ENCODE results near the gene CDC20. TPM values are rescaled to one million over a fixed set of nuclear protein-coding genes. Genes with fewer than 3 reads are reported as not detected.

Gene CDC20
- polyA plus RNA-seq, 1 of the 3 experiments (the other 2 are of a cell fraction), result 82.7 TPM

DNA sequence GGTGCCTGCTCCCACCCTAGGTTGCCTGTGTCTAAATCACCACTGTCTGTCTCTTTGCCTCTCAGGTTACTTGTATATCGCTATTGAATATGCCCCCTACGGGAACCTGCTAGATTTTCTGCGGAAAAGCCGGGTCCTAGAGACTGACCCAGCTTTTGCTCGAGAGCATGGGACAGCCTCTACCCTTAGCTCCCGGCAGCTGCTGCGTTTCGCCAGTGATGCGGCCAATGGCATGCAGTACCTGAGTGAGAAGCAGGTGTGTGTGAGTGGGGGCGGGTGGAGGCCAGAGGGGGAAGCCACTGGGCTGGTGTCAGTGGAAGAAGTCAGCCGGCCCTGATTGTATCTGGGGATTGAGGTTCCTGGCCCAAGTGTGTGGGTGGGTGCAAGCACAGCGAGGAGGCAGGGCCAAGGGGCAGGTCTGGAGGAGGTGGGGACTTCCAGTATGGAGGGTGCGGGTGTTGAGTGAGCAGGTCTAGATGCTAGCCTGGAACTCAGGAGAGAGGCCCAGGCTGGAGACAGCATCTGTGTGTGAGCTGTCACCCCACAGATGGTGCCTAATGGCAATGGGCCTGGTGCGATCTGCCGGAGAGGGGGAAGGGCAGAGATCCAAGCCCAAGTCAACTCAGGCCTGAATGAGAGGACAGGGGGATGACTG, 40.8 kb upstream of the CDC20 start:
- Histone ChIP-seq H3K27me3 (ENCODE audit: insufficient read depth) (no peaks in the 10 kb centered on the region), H4K20me1 (ENCODE audit: insufficient read depth) (no peaks in the 10 kb centered on the region), H3K36me3 (replicated peaks in 1 of 2; ENCODE audit: control insufficient read depth in 1 of 2, insufficient read depth in 2 of 2, low read length in 1 of 2) (no peaks in the 10 kb centered on the region), H3K9ac (no peak overlapping the region), H3K9me3 (no peaks in the 10 kb centered on the region), H3K4me1 (ENCODE audit: control insufficient read depth in 1 of 2, insufficient read depth in 2 of 2, low read depth in 1 of 2, low read length in 1 of 2) (no peaks in the 10 kb centered on the region), H3K4me3 (ENCODE audit: low read depth in 2 of 2, low read length in 1 of 2) (no peak overlapping the region), H3K4me2 (no peak overlapping the region), H2AFZ (ENCODE audit: low read depth) (no peak overlapping the region), H3K9me2 (no peaks in the 10 kb centered on the region), H3K27ac (ENCODE audit: low read depth in 2 of 2, low read length in 1 of 2) (no peak overlapping the region), H3K79me2 (ENCODE audit: insufficient read depth) (no peaks in the 10 kb centered on the region), H3F3A (replicated peaks; ENCODE audit: insufficient read depth) (no peaks in the 10 kb centered on the region)
- no peak for DNase-seq
- TF ChIP-seq FOXJ3 (CRISPR knock-in tag; IDR thresholded peaks at IDR 0.05) (no peak), FOSL2 (IDR thresholded peaks at IDR 0.05; ENCODE audit: borderline replicate concordance, low read depth) (no peak), FOXM1 (IDR thresholded peaks at IDR 0.05; ENCODE audit: low read depth) (no peak), POLR2AphosphoS5 (IDR thresholded peaks at IDR 0.05; ENCODE audit: low read depth, low read length) (no peak), NRF1 (IDR thresholded peaks at IDR 0.05; ENCODE audit: low read depth, low read length) (no peak), RCOR1 (IDR thresholded peaks at IDR 0.05; ENCODE audit: low read length) (no peak), TAF1 (IDR thresholded peaks at IDR 0.05; ENCODE audit: borderline replicate concordance, low read depth, low read length) (no peak), RXRA (IDR thresholded peaks at IDR 0.05; ENCODE audit: borderline replicate concordance, low read depth) (no peak), GATA2 (CRISPR knock-in tag; IDR thresholded peaks at IDR 0.05) (no peak), YY1 (IDR thresholded peaks at IDR 0.05; ENCODE audit: low read depth) (no peak), SMC3 (IDR thresholded peaks at IDR 0.05; ENCODE audit: low read depth, low read length) (no peak), CHD2 (IDR thresholded peaks at IDR 0.05; ENCODE audit: low read length, partially characterized antibody) (no peak), SIN3A (IDR thresholded peaks at IDR 0.05; ENCODE audit: borderline replicate concordance, low read depth, low read length) (no peak)
- TF ChIP-seq, protein P1, sequence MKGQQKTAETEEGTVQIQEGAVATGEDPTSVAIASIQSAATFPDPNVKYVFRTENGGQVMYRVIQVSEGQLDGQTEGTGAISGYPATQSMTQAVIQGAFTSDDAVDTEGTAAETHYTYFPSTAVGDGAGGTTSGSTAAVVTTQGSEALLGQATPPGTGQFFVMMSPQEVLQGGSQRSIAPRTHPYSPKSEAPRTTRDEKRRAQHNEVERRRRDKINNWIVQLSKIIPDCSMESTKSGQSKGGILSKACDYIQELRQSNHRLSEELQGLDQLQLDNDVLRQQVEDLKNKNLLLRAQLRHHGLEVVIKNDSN (IDR thresholded peaks at IDR 0.05; ENCODE audit: borderline replicate concordance, low read depth), result no peak
- TF ChIP-seq, protein P2, sequence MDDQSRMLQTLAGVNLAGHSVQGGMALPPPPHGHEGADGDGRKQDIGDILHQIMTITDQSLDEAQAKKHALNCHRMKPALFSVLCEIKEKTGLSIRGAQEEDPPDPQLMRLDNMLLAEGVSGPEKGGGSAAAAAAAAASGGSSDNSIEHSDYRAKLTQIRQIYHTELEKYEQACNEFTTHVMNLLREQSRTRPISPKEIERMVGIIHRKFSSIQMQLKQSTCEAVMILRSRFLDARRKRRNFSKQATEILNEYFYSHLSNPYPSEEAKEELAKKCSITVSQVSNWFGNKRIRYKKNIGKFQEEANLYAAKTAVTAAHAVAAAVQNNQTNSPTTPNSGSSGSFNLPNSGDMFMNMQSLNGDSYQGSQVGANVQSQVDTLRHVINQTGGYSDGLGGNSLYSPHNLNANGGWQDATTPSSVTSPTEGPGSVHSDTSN (IDR thresholded peaks at IDR 0.05), result no peak
- TF ChIP-seq, protein P3, sequence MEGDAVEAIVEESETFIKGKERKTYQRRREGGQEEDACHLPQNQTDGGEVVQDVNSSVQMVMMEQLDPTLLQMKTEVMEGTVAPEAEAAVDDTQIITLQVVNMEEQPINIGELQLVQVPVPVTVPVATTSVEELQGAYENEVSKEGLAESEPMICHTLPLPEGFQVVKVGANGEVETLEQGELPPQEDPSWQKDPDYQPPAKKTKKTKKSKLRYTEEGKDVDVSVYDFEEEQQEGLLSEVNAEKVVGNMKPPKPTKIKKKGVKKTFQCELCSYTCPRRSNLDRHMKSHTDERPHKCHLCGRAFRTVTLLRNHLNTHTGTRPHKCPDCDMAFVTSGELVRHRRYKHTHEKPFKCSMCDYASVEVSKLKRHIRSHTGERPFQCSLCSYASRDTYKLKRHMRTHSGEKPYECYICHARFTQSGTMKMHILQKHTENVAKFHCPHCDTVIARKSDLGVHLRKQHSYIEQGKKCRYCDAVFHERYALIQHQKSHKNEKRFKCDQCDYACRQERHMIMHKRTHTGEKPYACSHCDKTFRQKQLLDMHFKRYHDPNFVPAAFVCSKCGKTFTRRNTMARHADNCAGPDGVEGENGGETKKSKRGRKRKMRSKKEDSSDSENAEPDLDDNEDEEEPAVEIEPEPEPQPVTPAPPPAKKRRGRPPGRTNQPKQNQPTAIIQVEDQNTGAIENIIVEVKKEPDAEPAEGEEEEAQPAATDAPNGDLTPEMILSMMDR (IDR thresholded peaks at IDR 0.05), result no peak
- TF ChIP-seq, protein P4, sequence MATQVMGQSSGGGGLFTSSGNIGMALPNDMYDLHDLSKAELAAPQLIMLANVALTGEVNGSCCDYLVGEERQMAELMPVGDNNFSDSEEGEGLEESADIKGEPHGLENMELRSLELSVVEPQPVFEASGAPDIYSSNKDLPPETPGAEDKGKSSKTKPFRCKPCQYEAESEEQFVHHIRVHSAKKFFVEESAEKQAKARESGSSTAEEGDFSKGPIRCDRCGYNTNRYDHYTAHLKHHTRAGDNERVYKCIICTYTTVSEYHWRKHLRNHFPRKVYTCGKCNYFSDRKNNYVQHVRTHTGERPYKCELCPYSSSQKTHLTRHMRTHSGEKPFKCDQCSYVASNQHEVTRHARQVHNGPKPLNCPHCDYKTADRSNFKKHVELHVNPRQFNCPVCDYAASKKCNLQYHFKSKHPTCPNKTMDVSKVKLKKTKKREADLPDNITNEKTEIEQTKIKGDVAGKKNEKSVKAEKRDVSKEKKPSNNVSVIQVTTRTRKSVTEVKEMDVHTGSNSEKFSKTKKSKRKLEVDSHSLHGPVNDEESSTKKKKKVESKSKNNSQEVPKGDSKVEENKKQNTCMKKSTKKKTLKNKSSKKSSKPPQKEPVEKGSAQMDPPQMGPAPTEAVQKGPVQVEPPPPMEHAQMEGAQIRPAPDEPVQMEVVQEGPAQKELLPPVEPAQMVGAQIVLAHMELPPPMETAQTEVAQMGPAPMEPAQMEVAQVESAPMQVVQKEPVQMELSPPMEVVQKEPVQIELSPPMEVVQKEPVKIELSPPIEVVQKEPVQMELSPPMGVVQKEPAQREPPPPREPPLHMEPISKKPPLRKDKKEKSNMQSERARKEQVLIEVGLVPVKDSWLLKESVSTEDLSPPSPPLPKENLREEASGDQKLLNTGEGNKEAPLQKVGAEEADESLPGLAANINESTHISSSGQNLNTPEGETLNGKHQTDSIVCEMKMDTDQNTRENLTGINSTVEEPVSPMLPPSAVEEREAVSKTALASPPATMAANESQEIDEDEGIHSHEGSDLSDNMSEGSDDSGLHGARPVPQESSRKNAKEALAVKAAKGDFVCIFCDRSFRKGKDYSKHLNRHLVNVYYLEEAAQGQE (IDR thresholded peaks at IDR 0.05; ENCODE audit: low read depth, low read length), result no peak
- 91% methylated on average over 15 of the region's 15 CpGs for WGBS (ENCODE audit: low lambda C conversion rate)
- ChIA-PET POLR2A (no interaction called here), CTCF (no interaction called here)
